GM12874 (cell line): Measurements from ENCODE around the gene SLC9A9.

Experiments used
- TF ChIP-seq, protein P1 (sequence below): IDR thresholded peaks from 2 replicates; pipeline ENCODE4 v1.5.1; 2011; ENCODE audit warnings: low read depth, mild to moderate bottlenecking, control low read depth, low read length, moderate library complexity; ENCODE audit not compliant: insufficient read depth

SLC9A9 gene

DNA sequence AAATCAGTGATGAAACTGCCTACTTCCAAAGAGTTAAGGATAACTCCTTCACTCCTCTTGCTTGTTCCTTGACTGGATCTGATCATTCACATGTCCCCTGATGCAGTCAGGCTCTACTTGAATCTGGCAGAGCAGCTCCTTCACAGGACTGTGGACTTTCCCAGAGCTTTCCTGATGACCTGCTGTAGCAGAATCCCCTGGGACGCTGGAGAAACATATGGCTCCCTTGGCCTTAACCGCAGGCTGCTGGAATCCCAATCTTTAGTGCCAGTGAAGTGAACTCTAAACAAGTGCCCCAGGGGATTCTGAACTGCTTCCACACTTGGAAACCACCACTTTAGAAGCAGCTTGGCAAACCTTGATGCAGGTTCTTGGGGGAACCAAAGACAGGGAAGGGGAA, 510.9 kb downstream of the SLC9A9 start:
- TF ChIP-seq, protein P1, sequence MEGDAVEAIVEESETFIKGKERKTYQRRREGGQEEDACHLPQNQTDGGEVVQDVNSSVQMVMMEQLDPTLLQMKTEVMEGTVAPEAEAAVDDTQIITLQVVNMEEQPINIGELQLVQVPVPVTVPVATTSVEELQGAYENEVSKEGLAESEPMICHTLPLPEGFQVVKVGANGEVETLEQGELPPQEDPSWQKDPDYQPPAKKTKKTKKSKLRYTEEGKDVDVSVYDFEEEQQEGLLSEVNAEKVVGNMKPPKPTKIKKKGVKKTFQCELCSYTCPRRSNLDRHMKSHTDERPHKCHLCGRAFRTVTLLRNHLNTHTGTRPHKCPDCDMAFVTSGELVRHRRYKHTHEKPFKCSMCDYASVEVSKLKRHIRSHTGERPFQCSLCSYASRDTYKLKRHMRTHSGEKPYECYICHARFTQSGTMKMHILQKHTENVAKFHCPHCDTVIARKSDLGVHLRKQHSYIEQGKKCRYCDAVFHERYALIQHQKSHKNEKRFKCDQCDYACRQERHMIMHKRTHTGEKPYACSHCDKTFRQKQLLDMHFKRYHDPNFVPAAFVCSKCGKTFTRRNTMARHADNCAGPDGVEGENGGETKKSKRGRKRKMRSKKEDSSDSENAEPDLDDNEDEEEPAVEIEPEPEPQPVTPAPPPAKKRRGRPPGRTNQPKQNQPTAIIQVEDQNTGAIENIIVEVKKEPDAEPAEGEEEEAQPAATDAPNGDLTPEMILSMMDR = no peak

DNA sequence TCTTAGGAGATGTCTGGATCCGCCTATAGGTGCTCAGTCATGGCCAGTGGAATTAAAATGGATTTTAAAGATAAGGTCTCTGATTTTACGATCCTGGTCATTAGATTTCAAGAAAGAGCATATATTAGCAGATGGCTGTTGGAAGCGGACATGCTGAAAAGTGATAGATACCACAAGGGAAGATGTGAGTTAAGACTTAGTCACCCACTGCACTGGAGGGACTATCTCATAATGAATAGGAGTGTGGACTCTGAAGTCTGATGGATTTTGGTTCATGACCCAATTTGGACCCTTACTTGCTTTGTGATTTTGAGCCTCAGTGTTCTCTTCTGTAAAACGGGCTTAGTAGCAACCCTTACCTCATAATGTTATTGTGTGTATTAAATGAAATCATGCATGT, 514.0 kb downstream of the SLC9A9 start:
- TF ChIP-seq, protein P1 = no peak

DNA sequence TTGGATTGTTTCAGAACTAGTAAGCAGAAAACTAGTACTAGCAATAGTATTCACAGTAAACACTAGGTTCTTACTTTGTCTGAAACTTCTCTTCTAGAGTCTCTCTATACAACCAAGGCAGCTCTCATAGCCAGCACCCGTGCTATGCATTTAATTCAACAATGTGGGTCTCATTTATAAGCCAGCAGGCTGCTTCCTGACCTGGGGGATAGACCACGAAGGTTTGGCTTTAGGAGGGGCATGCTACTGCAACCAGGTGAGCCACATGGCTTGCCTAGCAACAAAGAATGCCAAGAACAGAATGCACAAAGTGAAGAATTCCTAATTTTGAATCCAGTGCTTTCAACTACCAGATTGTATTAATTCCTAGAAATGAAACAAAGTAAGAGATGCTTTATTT, 514.9 kb downstream of the SLC9A9 start:
- TF ChIP-seq, protein P1 = no peak

DNA sequence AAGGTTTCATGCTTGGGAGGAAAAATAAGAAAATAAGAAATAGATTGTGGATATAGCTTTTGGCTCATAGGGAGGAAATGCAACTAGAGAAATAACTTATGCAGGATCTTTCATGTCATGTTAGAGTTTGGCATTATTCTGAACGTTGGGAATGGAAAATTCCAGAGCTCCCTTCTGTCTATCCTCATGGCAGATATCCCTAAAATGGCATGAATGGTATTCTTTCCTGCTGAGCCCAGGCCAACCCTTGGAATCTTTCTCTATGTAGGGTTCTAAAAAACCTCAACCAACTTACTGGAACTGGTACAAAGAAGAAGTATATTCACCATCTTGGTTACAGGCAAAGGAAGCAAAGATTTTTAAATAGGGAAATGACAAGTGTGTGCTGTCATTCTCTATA, 516.2 kb downstream of the SLC9A9 start:
- TF ChIP-seq, protein P1 = no peak

DNA sequence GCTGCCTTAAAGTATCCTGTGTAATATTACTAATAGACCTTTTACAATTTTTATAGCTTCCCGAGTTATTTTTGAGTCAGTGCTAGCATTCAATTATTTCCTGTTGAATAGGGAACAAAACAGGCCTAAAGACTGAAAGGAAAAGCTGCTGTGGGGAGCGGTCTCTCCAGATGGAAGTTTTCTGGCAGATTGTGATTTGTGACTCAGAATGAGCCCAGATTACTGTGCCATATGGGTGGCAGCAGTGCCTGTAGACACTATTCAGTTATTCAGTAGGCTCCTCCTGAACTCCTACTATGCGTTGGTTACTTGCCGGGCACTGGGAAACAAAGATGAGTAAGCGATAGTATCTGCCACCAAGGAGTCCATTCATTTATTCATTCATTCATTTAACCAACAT, 516.9 kb downstream of the SLC9A9 start:
- TF ChIP-seq, protein P1 = no peak

DNA sequence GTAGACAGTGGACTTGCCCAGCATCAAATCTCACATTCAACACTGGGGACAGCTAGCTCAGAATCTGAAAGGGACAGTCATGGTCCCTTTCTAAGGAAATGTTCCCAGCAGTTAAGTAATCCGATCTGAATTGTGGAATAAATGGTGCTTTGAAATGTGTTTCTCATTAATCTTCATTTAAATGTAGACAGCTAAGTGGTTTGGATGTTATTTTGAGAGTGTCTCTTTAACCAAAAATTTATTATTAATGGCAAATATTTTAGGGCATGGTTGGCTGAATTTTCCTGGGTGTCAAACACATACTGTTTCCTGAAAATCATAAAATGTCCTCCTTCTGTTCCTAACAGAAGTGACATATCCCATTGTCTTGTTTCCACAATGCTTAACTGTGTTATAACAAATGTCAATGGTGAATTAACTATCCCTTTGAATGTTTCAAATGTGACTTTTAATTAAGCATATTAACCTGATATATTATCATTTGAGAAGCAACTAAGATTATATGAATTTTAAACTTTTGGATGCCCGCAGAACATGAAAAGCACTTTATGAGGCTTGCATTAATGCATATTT, 517.9 kb downstream of the SLC9A9 start:
- TF ChIP-seq, protein P1 = no peak

DNA sequence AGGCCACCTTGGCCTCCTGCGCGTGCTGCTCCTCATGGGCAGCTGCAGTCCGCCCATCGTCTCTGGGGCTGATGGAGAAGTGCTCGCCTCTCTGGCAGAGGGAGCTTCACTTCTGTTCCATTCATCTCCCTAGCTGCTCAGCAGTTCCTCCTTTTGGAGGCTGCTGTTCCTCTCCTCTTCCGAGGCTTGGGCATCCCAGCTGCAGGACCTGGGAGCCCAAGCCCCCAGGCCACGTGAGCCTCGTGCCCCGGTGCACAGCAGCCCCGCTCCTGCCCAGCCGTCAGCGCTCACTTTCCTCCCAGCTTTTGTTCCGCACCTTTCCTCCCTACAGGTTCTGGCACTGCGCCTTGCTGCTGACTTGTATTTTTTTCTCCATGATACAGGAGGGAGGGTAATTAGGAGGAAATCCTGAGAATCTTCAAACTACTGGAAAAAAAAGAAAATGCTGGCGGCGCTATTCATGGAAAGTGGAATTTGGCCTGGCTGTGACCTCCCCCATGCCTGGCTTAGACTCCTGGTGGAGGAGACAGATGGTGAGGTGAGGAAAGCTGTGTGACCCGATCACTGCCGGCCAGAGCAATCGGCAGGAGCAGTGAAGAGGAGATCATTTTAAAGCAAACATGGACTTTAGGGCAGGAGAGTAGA, 518.6 kb downstream of the SLC9A9 start:
- TF ChIP-seq, protein P1 = no peak
